OCI-LY7 (cell line): ENCODE data around the gene BCAR1. TPM values are rescaled to one million over a fixed set of nuclear protein-coding genes. Genes with fewer than 3 reads are reported as not detected.

Source experiments
- BruUV-seq: library from RNA; stranded (reverse); fragments of 400-500 nt; replicated peaks from 2 replicates; lab custom pipeline; 2021; lab: Mats Ljungman, UMichigan
- CTCF ChIA-PET: fragments of 300-600 bp; sonication (Branson Sonifier 250); formaldehyde crosslinking; loops from one replicate; lab custom pipeline; 2022; ENCODE audit warnings: antibody characterized with exemption; ENCODE audit not compliant: unreplicated experiment; lab: Charles Lee
- POLR2A ChIA-PET: fragments of 300-600 bp; sonication (Branson Sonifier 250); formaldehyde crosslinking; loops from one replicate; lab custom pipeline; 2022; ENCODE audit warnings: antibody characterized with exemption; lab: Charles Lee
- DNase-seq: peaks from one replicate; pipeline ENCODE4 v3.0.0-alpha.2; 2015; ENCODE audit warnings: low spot score
- H2AFZ ChIP-seq: fragments of 200-600 bp; sonication (generic), shearing (Covaris generic); 2 replicates; pipeline ENCODE4 v1.6.1; 2014; ENCODE audit warnings: mild to moderate bottlenecking, antibody characterized with exemption, low read length, moderate library complexity
- H3K27ac ChIP-seq: fragments of 200-600 bp; sonication (generic); 2 replicates; pipeline ENCODE4 v1.5.1; 2014; ENCODE audit warnings: mixed run types, low read depth, mild to moderate bottlenecking, moderate library complexity, low read length, inconsistent platforms; ENCODE audit not compliant: poor library complexity, severe bottlenecking
- H3K36me3 ChIP-seq: fragments of 200-600 bp; sonication (generic); 2 replicates; pipeline ENCODE4 v1.6.1; 2014; ENCODE audit warnings: mild to moderate bottlenecking, antibody characterized with exemption, low read length, moderate library complexity, mixed read lengths; ENCODE audit not compliant: insufficient read depth
- H3K4me1 ChIP-seq: fragments of 200-600 bp; sonication (generic); 2 replicates; pipeline ENCODE4 v1.5.1; 2014; ENCODE audit warnings: mild to moderate bottlenecking, low read length; ENCODE audit not compliant: insufficient read depth, poor library complexity, severe bottlenecking
- H3K4me2 ChIP-seq: fragments of 200-600 bp; sonication (generic); 2 replicates; pipeline ENCODE4 v1.6.1; 2014; ENCODE audit warnings: mild to moderate bottlenecking, low read length
- H3K4me3 ChIP-seq: fragments of 200-600 bp; sonication (generic); 2 replicates; pipeline ENCODE4 v1.5.1; 2014; ENCODE audit warnings: mild to moderate bottlenecking, low read depth, low read length; ENCODE audit not compliant: poor library complexity, severe bottlenecking
- H3K79me2 ChIP-seq: fragments of 200-600 bp; sonication (generic); 2 replicates; pipeline ENCODE4 v1.6.1; 2016; ENCODE audit warnings: low read depth, mild to moderate bottlenecking, low read length, moderate library complexity, mixed read lengths; ENCODE audit not compliant: insufficient read depth
- H3K9me2 ChIP-seq: fragments of 200-600 bp; sonication (generic); 2 replicates; pipeline ENCODE4 v1.6.1; 2016; ENCODE audit warnings: mild to moderate bottlenecking, low read length, mixed read lengths; ENCODE audit not compliant: insufficient read depth
- H3K9me3 ChIP-seq: fragments of 200-600 bp; sonication (generic); 2 replicates; pipeline ENCODE4 v1.6.1; 2014; ENCODE audit warnings: mild to moderate bottlenecking, mixed run types, low read length, mixed read lengths
- H4K20me1 ChIP-seq: fragments of 200-600 bp; sonication (generic); 2 replicates; pipeline ENCODE4 v1.6.1; 2014; ENCODE audit warnings: mild to moderate bottlenecking, antibody characterized with exemption, low read length, moderate library complexity, mixed read lengths; ENCODE audit not compliant: insufficient read depth
- CTCF ChIP-seq: fragments of 200-600 bp; sonication (generic); conservative IDR thresholded peaks from 2 replicates; pipeline ENCODE4 v1.5.1; 2014; ENCODE audit warnings: mild to moderate bottlenecking, antibody characterized with exemption, low read length, moderate library complexity, mixed read lengths
- EZH2phosphoT487 ChIP-seq: fragments of 200-600 bp; sonication (generic); IDR thresholded peaks from 2 replicates; pipeline ENCODE4 v1.6.1; 2018; ENCODE audit warnings: low read depth, borderline replicate concordance, mild to moderate bottlenecking, mixed run types, antibody characterized with exemption, low read length, moderate library complexity, mixed read lengths
- intact Hi-C: fragments of 100-400 bp; cut with micrococcal nuclease; formaldehyde crosslinking; loops from one replicate; pipeline ENCODE4 v1.10.0; 2022; ENCODE audit not compliant: unreplicated experiment
- total RNA-seq, 2 experiments: library from RNA; depleted of rRNA in 1 of 2; stranded (reverse); fragments of >200 nt in 1 of 2; shearing (Covaris generic) in 1 of 2; gene quantifications; 2 replicates each; pipeline ENCODE4 v1.2.3, GENCODE V29; 2014 to 2022

The BCAR1 gene
- total RNA-seq, 2 experiments from 2014 or later, result 10.0 to 15.1 TPM

GRCh38 chr16:75195811-75196790 lies 55.3 kb downstream of the BCAR1 start:
- no peak overlapping the region for H3K4me3 ChIP-seq
- TF ChIP-seq CTCF, result no peak
- TF ChIP-seq EZH2phosphoT487, result no peak
- H3K4me2 ChIP-seq, result no peak overlapping the region
- no peaks in the 10 kb centered on the region for H3K36me3 ChIP-seq
- H2AFZ ChIP-seq, result no peak overlapping the region
- no peak overlapping the region for H3K27ac ChIP-seq
- BruUV-seq, result no TSS peak
- H3K79me2 ChIP-seq, result no peaks in the 10 kb centered on the region
- peaks cover 3% of the 10 kb centered on the region for H3K4me1 ChIP-seq
- no peak for DNase-seq
- H3K9me2 ChIP-seq, result no peaks in the 10 kb centered on the region
- CTCF ChIA-PET, result interaction anchor here (1.3 kb wide), 1 partner anchor 54 kb away, joined by 3 read pairs; no protein-coding TSS in a partner anchor
- intact Hi-C loops, result loop anchor here (5.0 kb wide), 1 partner anchor 36 kb away; no protein-coding TSS in a partner anchor
- H4K20me1 ChIP-seq, result no peaks in the 10 kb centered on the region
- POLR2A ChIA-PET, result no interaction called here
- no peaks in the 10 kb centered on the region for H3K9me3 ChIP-seq

DNA sequence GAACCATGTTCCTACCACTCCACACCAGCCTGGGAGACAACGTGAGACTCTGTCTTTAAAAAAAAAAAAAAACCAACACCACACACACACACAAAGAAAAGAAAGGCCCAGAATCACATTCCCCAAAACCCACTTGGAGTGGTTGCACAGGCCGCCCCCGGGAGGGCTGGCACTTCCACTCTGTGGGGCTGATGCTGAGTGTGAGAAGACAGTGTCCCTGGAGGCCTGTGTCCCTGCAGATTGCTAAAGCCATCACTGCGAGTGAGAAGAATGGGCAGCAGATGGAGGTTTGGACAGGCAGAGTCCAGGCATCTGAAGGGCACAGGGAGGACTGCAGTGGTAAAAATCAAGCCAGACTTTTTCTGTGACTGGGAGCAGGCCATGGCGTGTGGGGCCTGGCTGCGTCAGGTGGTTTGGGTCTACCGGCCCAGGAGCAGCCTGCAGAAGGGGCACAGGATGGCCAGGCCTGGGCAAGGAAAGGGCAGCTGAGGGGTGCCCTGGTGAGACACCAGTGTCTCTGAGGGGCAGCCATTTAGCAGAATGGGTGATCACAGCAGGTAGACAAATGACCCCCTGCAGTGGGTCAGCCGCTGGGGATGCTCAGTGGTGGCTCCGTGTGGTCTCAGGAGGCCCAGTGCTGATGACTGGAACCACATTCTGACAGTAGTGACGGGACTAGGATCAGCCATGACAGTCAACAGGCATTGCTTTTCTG lies 57.5 kb downstream of the BCAR1 start:
- DNase-seq, result no peak
- intact Hi-C loops, result no loop called here
- CTCF ChIA-PET, result no interaction called here
- no peak overlapping the region for H3K4me3 ChIP-seq
- H4K20me1 ChIP-seq, result no peaks in the 10 kb centered on the region
- no TSS peak for BruUV-seq
- POLR2A ChIA-PET, result interaction anchor here (0.6 kb wide), 1 partner anchor 10 kb away, joined by 4 read pairs; no protein-coding TSS in a partner anchor
- no peaks in the 10 kb centered on the region for H3K4me1 ChIP-seq
- no peaks in the 10 kb centered on the region for H3K9me2 ChIP-seq
- H3K9me3 ChIP-seq, result no peaks in the 10 kb centered on the region
- no peak overlapping the region for H2AFZ ChIP-seq
- H3K36me3 ChIP-seq, result no peaks in the 10 kb centered on the region
- no peak overlapping the region for H3K27ac ChIP-seq
- TF ChIP-seq EZH2phosphoT487, result no peak
- TF ChIP-seq CTCF, result no peak
- H3K79me2 ChIP-seq, result no peaks in the 10 kb centered on the region
- H3K4me2 ChIP-seq, result no peak overlapping the region
